ENCODE results near the gene HNRNPUL1. TPM values are rescaled to one million over a fixed set of nuclear protein-coding genes. Genes with fewer than 3 reads are reported as not detected.

Gene HNRNPUL1
- total and polyA plus RNA-seq, 10 of the 15 experiments (the other 5 are each of a cell fraction or from before 2014, with no cell fraction given) = 11.1 to 276 (median 117) TPM

DNA sequence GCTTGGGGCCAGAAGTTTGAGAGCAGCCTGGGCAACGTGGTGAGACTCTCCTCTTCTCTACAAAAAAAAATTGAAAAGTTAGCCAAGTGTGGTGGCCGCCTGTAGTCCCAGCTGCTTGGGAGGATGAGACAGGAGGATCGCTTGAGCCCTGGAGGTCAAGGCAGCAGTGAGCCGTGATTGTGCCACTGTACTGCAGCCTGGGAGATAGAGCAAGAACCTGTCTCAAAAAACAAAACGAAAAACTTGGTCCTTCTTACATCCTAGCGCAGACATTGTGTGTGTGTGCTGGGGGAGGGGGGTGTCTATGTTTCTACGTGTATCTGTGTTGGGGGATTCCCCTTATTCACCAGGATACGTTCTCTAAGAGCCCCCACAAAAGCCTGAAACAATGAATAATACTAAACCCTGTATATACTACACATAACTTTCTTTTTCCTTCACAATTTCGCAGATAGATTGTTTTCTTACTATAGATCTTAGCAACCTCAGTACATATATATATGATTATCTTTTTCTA lies 37.2 kb upstream of the HNRNPUL1 start:
- in situ Hi-C loops (cut with MboI) = no loop called here
- BruUV-seq (replicated peaks) = no TSS peak
- ChIA-PET SMC1A (ENCODE audit: uncharacterized antibody, unreplicated experiment) (no interaction called here), POLR2A (no interaction called here), CTCF (interaction anchor here (1.3 kb wide), 1 partner anchor 22 kb away, joined by 3 read pairs; no protein-coding TSS in a partner anchor), RAD21 (ENCODE audit: unreplicated experiment) (no interaction called here)
- no peak overlapping the region for H3K9ac ChIP-seq (ENCODE audit: control insufficient read depth, insufficient read depth, low read length)
- no peaks in the 10 kb centered on the region for H3K4me1 ChIP-seq (ENCODE audit: control insufficient read depth, insufficient read depth, low read length)
- no peak overlapping the region for H3K27ac ChIP-seq (ENCODE audit: control insufficient read depth, insufficient read depth)
- no peak for FAIRE-seq
- no peak overlapping the region for H3K4me2 ChIP-seq (ENCODE audit: control insufficient read depth, insufficient read depth)
- H3K27me3 ChIP-seq (replicated peaks in 1 of 2; ENCODE audit: control insufficient read depth in 2 of 2, insufficient read depth in 2 of 2, low read length in 1 of 2) = peaks cover 0 to 3% of the 10 kb centered on the region in 2 experiments; a peak in 2 of 4 replicates
- TF ChIP-seq FOS (IDR thresholded peaks at IDR 0.05; ENCODE audit: borderline replicate concordance, extremely low read depth, insufficient read length) = no peak
- TF ChIP-seq CHD4 (IDR thresholded peaks at IDR 0.05) = no peak
- TF ChIP-seq, protein P1, sequence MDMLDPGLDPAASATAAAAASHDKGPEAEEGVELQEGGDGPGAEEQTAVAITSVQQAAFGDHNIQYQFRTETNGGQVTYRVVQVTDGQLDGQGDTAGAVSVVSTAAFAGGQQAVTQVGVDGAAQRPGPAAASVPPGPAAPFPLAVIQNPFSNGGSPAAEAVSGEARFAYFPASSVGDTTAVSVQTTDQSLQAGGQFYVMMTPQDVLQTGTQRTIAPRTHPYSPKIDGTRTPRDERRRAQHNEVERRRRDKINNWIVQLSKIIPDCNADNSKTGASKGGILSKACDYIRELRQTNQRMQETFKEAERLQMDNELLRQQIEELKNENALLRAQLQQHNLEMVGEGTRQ (IDR thresholded peaks at IDR 0.05; ENCODE audit: borderline replicate concordance, low read depth, low read length) = no peak
- TF ChIP-seq NBN (IDR thresholded peaks at IDR 0.05) = no peak
- TF ChIP-seq, protein P2, sequence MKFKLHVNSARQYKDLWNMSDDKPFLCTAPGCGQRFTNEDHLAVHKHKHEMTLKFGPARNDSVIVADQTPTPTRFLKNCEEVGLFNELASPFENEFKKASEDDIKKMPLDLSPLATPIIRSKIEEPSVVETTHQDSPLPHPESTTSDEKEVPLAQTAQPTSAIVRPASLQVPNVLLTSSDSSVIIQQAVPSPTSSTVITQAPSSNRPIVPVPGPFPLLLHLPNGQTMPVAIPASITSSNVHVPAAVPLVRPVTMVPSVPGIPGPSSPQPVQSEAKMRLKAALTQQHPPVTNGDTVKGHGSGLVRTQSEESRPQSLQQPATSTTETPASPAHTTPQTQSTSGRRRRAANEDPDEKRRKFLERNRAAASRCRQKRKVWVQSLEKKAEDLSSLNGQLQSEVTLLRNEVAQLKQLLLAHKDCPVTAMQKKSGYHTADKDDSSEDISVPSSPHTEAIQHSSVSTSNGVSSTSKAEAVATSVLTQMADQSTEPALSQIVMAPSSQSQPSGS (IDR thresholded peaks at IDR 0.05; ENCODE audit: low read length) = no peak
- no peak for TF ChIP-seq NRF1 (conservative IDR thresholded peaks at IDR 0.05; ENCODE audit: low read depth, low read length)
- TF ChIP-seq NR2C1 (IDR thresholded peaks at IDR 0.05) = no peak
- no peaks in the 10 kb centered on the region for H3K79me2 ChIP-seq (ENCODE audit: control insufficient read depth, insufficient read depth, low read length)
- H3K4me3 ChIP-seq = no peak overlapping the region
- H3K9me3 ChIP-seq (replicated peaks; ENCODE audit: control insufficient read depth, insufficient read depth, low read length) = no peaks in the 10 kb centered on the region
- H3K36me3 ChIP-seq (ENCODE audit: control insufficient read depth in 2 of 2, insufficient read depth in 2 of 2, low read length in 1 of 2) = no peaks in the 10 kb centered on the region
- no peak for ATAC-seq
- intact Hi-C loops (cut with micrococcal nuclease; ENCODE audit: unreplicated experiment) = no loop called here
- DNase-seq (ENCODE audit: low read depth, low spot score) = no peak
- no peaks in the 10 kb centered on the region for H4K20me1 ChIP-seq (ENCODE audit: control insufficient read depth, insufficient read depth)
- 46% methylated on average over 9 of the region's 9 CpGs for WGBS (ENCODE audit: insufficient coverage, insufficient replicate concordance, low lambda C conversion rate, missing lambda C conversion rate)
- H2AFZ ChIP-seq (ENCODE audit: control insufficient read depth, low read depth, low read length) = no peak overlapping the region
